Measurements from ENCODE around the gene MAMDC2.

MAMDC2 gene

GRCh38 chr9:70257991-70258691 is 214.5 kb downstream of the MAMDC2 start:
- in situ Hi-C loops (cut with MboI; ENCODE audit: low sequenced_read_pairs) = no loop called here

GRCh38 chr9:70258692-70259511 is 215.3 kb downstream of the MAMDC2 start, which contains the start of gene SMC5:
SMC5 (plus strand) TSS chr9:70258978; CDS start chr9:70259079, 101 bp downstream.
- in situ Hi-C loops (cut with MboI; ENCODE audit: low sequenced_read_pairs) = no loop called here

DNA sequence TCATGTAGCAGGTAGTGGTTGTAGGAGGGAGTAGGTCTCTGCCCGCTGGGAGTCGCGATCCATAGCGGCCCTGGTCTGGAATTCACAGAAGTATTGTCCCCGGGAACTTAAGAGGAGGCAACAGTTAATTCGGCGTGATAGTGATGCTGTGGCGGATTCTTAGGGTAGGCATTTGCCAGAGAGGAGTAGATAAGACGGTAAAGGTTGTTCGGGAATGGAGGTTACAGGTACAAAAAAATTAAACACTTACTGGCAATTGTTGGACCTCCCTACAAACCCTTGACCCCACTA is 215.8 kb downstream of the MAMDC2 start:
- in situ Hi-C loops (cut with MboI; ENCODE audit: low sequenced_read_pairs) = no loop called here

GRCh38 chr9:70260007-70260443 is 216.4 kb downstream of the MAMDC2 start:
- in situ Hi-C loops (cut with MboI; ENCODE audit: low sequenced_read_pairs) = no loop called here

GRCh38 chr9:70260606-70261005 is 217.0 kb downstream of the MAMDC2 start:
- in situ Hi-C loops (cut with MboI; ENCODE audit: low sequenced_read_pairs) = no loop called here

GRCh38 chr9:70261131-70261870 is 217.7 kb downstream of the MAMDC2 start:
- in situ Hi-C loops (cut with MboI; ENCODE audit: low sequenced_read_pairs) = no loop called here

GRCh38 chr9:70262366-70262765 is 218.7 kb downstream of the MAMDC2 start:
- in situ Hi-C loops (cut with MboI; ENCODE audit: low sequenced_read_pairs) = no loop called here

GRCh38 chr9:70262948-70263347 is 219.3 kb downstream of the MAMDC2 start:
- in situ Hi-C loops (cut with MboI; ENCODE audit: low sequenced_read_pairs) = no loop called here

GRCh38 chr9:70263421-70263820 is 219.8 kb downstream of the MAMDC2 start:
- in situ Hi-C loops (cut with MboI; ENCODE audit: low sequenced_read_pairs) = no loop called here

All from HL-60/S4 treated with retinoic acid at 250 ng/mL for 4 days and 3 days (cell line).